Renal cortex interstitium (tissue), 15 donors: ENCODE measurements around the gene ZNF554. TPM values are rescaled to one million over a fixed set of nuclear protein-coding genes. Genes with fewer than 3 reads are reported as not detected.

Experiments used
- DNase-seq, 11 donors: peaks; one replicate each; pipeline ENCODE4 v3.0.0-alpha.2; 2013; ENCODE audit warnings: low read depth in 9 of 11, low spot score in 4 of 11; ENCODE audit errors: extremely low read depth in 1 of 11
- long read RNA-seq, 16 experiments: transcript quantifications; one replicate each; lab custom pipeline, GENCODE V29; 2026
- polyA plus RNA-seq, 3 donors: library from polyadenylated mRNA; unstranded; fragments of 120-200 nt; gene quantifications; one replicate each; pipeline ENCODE4 v1.2.1, GENCODE V29; 2013; ENCODE audit not compliant: insufficient read length in 3 of 3

Gene ZNF554
- 10 to 100 TPM in 2 of 3 donors, 1 to 10 TPM in 1; 8.3 to 11.3 (median 10.3) TPM for polyA plus RNA-seq
- long read RNA-seq, donor 1, partial matches to known transcripts = 0 of 2 reads
- long read RNA-seq, donor 1, other reads (novel, unspliced or antisense) = 0 of 2 reads
- long read RNA-seq, donor 2, partial matches to known transcripts = 0 of 1 reads
- long read RNA-seq, donor 2, other reads (novel, unspliced or antisense) = 0 of 1 reads
- long read RNA-seq, donor 3, full-length matches to known transcripts = 4 of 4 reads
- long read RNA-seq, donor 3, partial matches to known transcripts = 0 of 4 reads
- long read RNA-seq, donor 3, other reads (novel, unspliced or antisense) = 0 of 4 reads
- long read RNA-seq, donor 4 = 0 reads
- long read RNA-seq, donor 5 = 0 reads
- long read RNA-seq, donor 6, full-length matches to known transcripts = 2 of 2 reads
- long read RNA-seq, donor 6, partial matches to known transcripts = 0 of 2 reads
- long read RNA-seq, donor 6, other reads (novel, unspliced or antisense) = 0 of 2 reads
- long read RNA-seq, donor 7, partial matches to known transcripts = 0 of 2 reads
- long read RNA-seq, donor 7, other reads (novel, unspliced or antisense) = 0 of 2 reads
- long read RNA-seq, donor 8 = 0 reads
- long read RNA-seq, donor 9, partial matches to known transcripts = 0 of 1 reads
- long read RNA-seq, donor 9, other reads (novel, unspliced or antisense) = 0 of 1 reads
- long read RNA-seq, donor 10, partial matches to known transcripts = 0 of 2 reads
- long read RNA-seq, donor 10, other reads (novel, unspliced or antisense) = 0 of 2 reads
- long read RNA-seq, donor 11, partial matches to known transcripts = 0 of 1 reads
- long read RNA-seq, donor 11, other reads (novel, unspliced or antisense) = 0 of 1 reads
- long read RNA-seq, donor 12 = 0 reads
- long read RNA-seq, donor 13 = 0 reads
- long read RNA-seq, donor 14, partial matches to known transcripts = 0 of 1 reads
- long read RNA-seq, donor 14, other reads (novel, unspliced or antisense) = 0 of 1 reads
- long read RNA-seq, donor 15, full-length matches to known transcripts = 2 of 2 reads
- long read RNA-seq, donor 15, partial matches to known transcripts = 0 of 2 reads
- long read RNA-seq, donor 15, other reads (novel, unspliced or antisense) = 0 of 2 reads
- long read RNA-seq, donor 16, full-length matches to known transcripts = 4 of 4 reads
- long read RNA-seq, donor 16, partial matches to known transcripts = 0 of 4 reads
- long read RNA-seq, donor 16, other reads (novel, unspliced or antisense) = 0 of 4 reads

- peak; percentile 86 to 98 (median 94) for DNase-seq
Measured at GRCh38 chr19:2819540-2820111, at the start of gene ZNF554. TSS of gene ZNF554 (plus strand) at chr19:2819868. CDS start at chr19:2820072, 204 bp downstream.

DNA sequence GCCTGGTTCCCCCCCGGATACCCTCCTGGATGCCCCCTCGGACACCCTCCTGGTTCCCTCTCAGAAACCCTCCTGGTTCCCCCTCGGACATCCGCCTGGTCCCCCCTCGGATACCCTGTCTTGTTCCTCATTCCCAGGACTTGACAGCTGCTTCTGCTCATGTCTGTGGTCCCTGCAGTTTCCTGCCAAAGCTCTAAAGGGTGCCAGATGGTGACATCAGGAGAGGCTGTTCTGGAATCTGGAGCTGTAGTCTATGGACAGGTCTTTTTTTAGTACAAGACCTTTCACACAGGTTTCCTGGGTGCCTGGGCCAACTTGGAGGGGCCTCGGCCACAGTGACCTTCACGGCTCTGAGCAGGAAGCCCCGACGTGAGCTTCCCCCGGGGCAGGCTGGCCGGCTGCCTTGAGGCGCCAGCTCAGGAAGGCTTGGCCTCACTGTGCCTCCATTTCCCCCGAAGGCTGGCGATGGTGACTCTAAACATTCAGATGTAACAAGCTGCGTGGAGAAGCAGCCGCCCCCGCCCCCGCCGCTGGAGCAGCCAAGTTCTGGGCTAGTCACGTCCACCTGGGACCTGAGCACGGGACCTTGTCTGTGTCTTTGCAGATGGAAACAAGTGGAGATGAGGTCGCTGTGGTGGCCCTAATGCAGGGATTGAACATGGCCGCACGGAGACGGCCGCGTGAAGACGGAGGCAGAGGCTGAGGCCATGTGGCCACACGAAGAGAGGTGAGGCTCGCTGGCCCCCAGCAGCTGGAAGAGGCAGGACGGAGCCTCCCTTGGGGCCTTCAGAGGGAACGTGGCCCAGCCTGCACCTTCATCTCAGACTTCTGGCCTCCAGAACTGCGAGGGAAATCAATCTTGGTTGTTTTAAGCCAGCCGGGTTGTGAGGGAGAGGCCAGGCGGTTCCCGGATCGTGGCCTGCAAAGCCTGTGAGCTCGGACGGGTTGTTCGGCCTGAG is 49.3 kb upstream of the ZNF554 start:
- peak in 7 of 11 donors; percentile 36 to 78 (median 66) for DNase-seq

DNA sequence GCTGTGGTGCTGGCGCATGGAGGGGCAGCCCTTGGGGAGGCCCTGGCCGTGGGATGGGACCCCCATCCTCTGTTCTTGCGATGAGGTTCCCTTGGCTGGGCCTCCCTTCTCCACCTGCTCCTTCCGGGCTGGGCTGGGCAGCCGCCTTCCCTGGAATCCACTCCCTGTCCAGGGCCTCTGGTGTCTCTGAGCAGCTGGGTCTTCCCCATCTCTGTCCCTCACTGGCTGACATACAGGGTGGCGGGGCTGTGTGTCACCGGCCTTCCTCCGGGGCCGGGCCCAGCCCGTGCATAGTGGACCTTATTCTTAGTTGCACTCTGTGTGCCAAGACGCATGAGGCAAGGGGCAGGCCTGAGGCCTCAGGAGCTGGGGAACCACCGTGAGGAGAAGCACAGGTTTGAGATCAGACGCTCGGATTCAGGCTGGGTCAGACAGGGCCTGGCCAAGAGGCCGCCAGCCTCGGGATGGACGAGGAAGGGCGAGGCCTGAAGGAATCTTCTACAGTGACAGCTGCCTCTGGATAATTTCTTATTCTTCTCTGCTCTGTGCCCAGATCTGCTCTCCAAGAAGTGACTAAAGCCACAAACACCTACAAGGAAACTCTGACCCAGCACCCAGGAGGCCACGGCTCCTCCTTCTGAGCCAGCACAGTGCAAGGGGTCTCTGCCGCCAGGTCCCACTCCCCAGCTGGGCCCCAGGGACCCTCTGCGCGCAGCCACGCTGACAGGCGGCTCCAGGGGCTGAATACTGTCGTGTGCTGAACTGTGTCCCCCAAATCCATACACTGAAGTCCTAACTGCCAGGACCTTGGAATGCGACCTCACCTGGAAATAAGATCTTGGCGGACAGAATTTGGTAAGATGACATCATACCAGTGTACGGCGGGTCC is 47.6 kb upstream of the ZNF554 start:
- no peak for DNase-seq

DNA sequence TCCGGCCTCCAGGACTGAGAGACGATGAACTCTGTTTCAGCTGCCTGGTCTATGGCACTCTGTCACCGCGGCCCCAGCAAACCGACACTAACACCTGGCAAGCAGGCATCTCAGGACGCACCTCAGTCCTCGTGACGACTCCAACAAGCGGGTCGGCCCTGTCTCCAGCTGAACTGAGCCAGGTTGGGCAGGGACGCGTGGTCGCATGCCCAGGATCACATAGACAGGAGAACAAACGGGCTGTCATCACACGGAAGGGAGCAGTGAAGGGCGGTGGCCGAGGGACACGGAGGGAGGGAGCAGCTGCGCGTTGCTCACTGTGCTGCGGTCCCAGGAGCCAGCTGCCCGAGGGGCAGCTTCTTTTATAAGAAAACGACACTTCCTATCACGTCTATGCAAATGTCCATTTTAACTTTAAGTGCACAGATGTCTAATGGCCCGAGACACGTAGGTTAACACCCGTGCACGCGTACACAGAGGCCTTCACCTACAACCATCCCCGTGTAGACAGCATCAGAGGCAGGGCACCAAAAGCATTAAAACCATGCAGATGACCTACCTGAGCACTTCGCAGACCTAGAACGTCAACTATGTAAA is 45.5 kb upstream of the ZNF554 start:
- no peak for DNase-seq

DNA sequence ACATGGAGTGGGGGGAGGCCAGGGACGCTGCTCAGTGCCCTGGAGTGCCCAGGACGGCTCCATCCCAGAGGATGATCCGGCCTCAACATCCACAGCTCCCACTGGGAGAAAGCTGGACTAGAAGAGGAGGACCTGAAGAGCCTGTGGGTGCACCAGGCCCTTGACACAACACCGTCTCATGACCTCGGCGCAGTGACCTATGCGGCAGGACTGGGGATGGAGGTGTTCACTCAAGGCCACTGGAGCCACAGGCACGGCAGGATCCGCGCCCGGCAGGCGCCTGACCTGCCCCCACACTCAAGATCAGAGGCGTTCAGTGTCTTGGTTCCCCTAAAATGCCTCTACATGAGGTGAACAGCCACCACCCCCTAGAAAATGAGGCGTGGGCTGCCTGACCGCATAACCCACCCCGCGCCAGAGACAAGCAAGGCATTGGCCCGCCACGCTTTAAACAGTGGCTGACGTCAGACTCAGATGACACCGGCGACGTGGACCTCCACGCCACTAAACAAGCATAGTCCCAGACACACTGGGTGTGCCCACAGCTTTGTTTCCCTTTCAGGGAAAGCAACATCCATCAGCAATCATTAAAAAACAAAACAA is 44.6 kb upstream of the ZNF554 start:
- DNase-seq = no peak

DNA sequence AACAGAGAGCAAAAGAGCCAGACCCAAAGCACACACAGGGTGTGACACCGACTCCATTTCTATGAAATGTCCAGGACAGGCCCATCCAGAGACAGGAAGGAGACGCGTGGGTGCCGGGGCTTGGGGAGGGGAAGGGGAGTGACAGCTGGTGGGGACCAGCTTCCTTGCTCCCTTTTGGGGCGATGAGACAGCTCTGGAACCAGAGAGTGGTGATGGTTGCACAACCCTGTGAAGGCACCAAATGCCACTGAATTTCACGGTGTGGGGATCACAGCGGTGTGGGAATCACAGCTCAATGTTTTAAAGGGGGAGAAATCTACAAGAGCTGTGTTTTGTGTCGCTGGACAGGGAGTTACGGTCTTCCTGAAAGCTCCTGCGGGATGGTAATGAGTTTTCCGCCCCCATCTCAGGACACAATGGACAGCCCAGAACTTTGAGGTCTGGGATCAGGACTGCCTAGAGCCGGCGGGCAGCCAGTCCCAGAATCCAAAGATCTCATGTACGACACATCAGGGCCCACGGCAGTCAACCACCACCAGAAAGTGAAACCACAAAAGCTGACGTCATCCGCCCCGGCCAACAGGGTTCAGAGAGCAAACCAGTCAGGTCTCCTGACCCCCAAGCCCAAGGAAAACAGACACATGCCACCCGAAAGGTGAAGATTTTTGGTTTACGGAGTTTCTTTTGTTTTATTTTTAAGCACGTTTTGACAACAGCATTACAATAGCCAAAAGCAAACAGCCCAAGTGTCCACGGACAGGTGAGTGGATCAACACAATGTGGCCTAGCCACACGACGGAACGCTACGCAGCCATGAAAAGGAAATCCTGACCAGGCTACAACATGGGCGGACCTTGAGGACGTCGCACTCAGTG is 43.9 kb upstream of the ZNF554 start:
- no peak for DNase-seq

GRCh38 chr19:2777952-2778683 is 41.5 kb upstream of the ZNF554 start:
- DNase-seq = no peak

GRCh38 chr19:2779121-2779740 is 40.4 kb upstream of the ZNF554 start:
- no peak for DNase-seq

DNA sequence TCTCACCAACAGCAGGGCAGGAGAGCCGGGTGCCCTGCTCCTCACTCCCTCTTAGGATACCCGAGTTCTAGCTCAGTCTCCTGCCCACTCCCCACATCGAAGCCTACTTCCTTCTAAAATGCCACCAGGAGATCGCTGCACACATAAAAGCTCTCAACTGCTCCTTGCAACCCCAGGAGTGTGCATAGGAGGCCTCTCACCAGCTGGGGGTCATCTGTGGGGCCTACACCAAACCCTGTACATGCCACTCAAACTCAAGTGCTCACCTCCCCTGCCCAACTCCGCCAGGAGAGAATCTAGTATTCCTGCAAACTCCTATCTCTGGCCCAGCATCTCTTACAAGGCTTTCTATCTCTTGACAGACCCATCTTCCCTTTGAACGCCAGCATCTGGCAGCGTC is 39.4 kb upstream of the ZNF554 start:
- DNase-seq = no peak

- no peak for DNase-seq
Measured at GRCh38 chr19:2782329-2782935, 37.2 kb upstream of the ZNF554 start.

DNA sequence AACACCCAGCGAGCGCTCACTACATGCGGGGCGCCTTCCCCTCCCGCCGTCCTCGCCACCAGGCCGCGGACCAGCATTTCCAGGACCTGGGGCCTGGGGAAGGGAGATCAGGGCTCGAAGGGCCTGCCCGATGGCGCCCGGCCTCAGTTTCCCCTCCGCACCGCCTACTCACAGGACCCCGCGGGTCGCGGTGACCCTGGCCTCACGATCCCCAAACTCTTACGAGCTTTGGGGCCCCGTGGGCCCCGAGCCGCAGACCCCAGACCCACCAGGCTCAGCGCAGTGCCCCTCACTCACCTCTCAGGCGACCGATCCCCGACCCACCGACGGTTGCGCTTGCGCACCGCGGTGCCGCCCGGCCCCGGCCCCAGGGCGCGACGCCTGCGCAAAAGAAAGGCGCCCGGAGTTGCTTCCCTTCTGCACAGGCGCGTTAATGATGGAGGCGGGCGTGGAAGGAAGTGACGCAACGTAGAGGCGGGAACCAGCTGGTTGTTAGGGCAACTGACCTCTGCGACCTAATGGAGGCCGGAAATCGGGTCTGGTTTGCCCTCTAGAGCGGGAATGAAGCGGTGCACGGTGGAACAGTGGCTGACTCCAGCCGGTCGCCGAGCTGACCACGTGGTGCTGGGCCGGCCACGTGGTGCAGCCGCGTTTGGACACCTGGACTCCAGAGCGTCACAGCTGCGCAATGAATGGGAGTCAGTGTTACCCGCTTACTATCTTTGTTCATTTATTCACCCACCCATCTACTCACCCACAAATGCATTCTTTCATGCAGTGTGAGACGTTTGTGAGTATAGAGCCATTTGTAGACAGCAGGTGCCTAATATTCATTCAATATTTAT is 36.5 kb upstream of the ZNF554 start, which contains the start of gene SGTA:
Gene SGTA (minus strand): TSS at position 338 of the 845 bp plus-strand sequence. CDS start 14,205 bp downstream, outside the sequence.
- peak; percentile 97 to 99 (median 98) for DNase-seq

DNA sequence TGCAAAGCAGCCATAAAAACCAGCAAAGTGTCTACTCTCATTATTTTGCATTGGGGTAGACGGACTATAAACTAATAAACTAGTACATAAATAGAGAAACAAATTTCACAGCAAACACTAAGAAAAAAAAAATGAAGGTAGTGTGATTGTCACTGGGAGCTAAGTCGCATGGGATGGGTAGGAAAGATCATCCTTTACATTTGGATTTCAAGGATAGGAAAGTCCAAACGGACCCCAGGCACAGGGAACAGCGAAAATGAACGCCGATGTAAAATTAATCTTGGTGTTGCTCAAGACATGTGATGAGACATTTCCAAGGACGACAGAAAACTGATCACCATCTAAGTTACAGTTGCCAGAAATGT is 35.9 kb upstream of the ZNF554 start:
- DNase-seq = no peak
